Stomach (tissue), 9 donors: ENCODE results near the gene THSD7B. TPM values are rescaled to one million over a fixed set of nuclear protein-coding genes. Genes with fewer than 3 reads are reported as not detected.

Source experiments
- DNase-seq, 2 donors: peaks; one replicate each; pipeline versions ENCODE4 v3.0.0 to v3.0.0-alpha.2; 2013 to 2019
- H3K27ac ChIP-seq, 5 donors: fragments of 200-600 bp in 4 of 5; sonication (generic) in 4 of 5; one replicate each; pipeline ENCODE4 v1.5.1; 2013 to 2019; ENCODE audit warnings: mild to moderate bottlenecking in 1 of 5, moderate library complexity in 1 of 5
- H3K27me3 ChIP-seq, 3 donors: fragments of 200-600 bp; sonication (generic); one replicate each; pipeline ENCODE4 v1.5.1; 2017 to 2019; ENCODE audit warnings: mixed run types in 1 of 3
- H3K36me3 ChIP-seq, 4 donors: fragments of 200-600 bp; sonication (generic); 1 replicate in 3 of 4; 2 replicates in 1 of 4; pipeline ENCODE4 v1.5.1; 2016 to 2019
- H3K4me1 ChIP-seq, 4 donors: fragments of 200-600 bp; sonication (generic); one replicate each; pipeline ENCODE4 v1.5.1; 2016 to 2019
- H3K4me3 ChIP-seq, 4 donors: fragments of 200-600 bp; sonication (generic) in 3 of 4; one replicate each; pipeline ENCODE4 v1.5.1; 2016 to 2019; ENCODE audit warnings: mild to moderate bottlenecking in 1 of 4
- H3K9me3 ChIP-seq, 4 donors: fragments of 200-600 bp; sonication (generic); one replicate each; pipeline ENCODE4 v1.5.1; 2016 to 2019
- CTCF ChIP-seq, 7 experiments: fragments of 450-650 bp in 4 of 7; fragments of 200-600 bp in 3 of 7; sonication (generic) in 3 of 7; IDR thresholded peaks; one replicate each; pipeline ENCODE4 v1.5.1; 2016 to 2019; ENCODE audit warnings: antibody characterized with exemption in 7 of 7, control low read depth in 2 of 7, mild to moderate bottlenecking in 1 of 7
- EP300 ChIP-seq: sonication (generic); formaldehyde crosslinking; IDR thresholded peaks from one replicate; pipeline ENCODE4 v1.6.1; 2017; ENCODE audit warnings: antibody characterized with exemption
- POLR2A ChIP-seq, 4 donors: fragments of 450-650 bp; IDR thresholded peaks; one replicate each; pipeline ENCODE4 v1.6.1; 2016; ENCODE audit warnings: antibody characterized with exemption in 4 of 4, control low read depth in 2 of 4, mild to moderate bottlenecking in 1 of 4, moderate library complexity in 1 of 4
- POLR2AphosphoS5 ChIP-seq, 3 donors: sonication (generic); formaldehyde crosslinking; IDR thresholded peaks; one replicate each; pipeline ENCODE4 v1.6.1; 2016; ENCODE audit warnings: antibody characterized with exemption in 3 of 3
- WGBS, 5 donors: extraction: QIAGEN DNeasy Blood & Tissue Kit in 3 of 5; methylation state at CpG; one replicate each; pipeline versions ENCODE4 v1.1.5 to v1.1.7; 2013 to 2018; 5-methylcytosine and 5-hydroxymethylcytosine counted together
- intact Hi-C: fragments of 100-400 bp; cut with DNase I; formaldehyde crosslinking; loops from one replicate; pipeline ENCODE4 v1.15.1; 2023; ENCODE audit warnings: low total_unique reads
- polyA plus RNA-seq, 3 donors: library from polyadenylated mRNA; stranded (reverse); fragments of 200-250 nt; gene quantifications; one replicate each; pipeline ENCODE4 v1.2.3, GENCODE V29; 2013
- total RNA-seq, 5 donors: library from RNA; depleted of rRNA; stranded (reverse); fragments of >200 nt; gene quantifications; one replicate each; pipeline versions ENCODE4 v1.1.0 to v1.2.3, GENCODE V29; 2014 to 2016
- donor health status: healthy with polysubstance abuse.
- donor health status: Bipolar disorder and iron deficiency.
- donor health status: healthy.

Gene THSD7B
- total and polyA plus RNA-seq, 8 donors: 0.05 to 4.4 TPM; not detected in 6

GRCh38 chr2:137220438-137220993, 455.2 kb downstream of the THSD7B start:
- peak in 1 of 2 donors; percentile 10 for DNase-seq
- intact Hi-C loops: no loop called here
- Histone ChIP-seq H3K9me3 (no peaks in the 10 kb centered on the region), H3K4me1 (no peaks in the 10 kb centered on the region), H3K27me3 (no peaks in the 10 kb centered on the region), H3K36me3 (no peaks in the 10 kb centered on the region), H3K27ac (no peak overlapping the region), H3K4me3 (no peak overlapping the region)
- 36 to 70% (median 52%) methylated on average over 1 of the region's 1 CpG for WGBS, 5 donors
- TF ChIP-seq POLR2AphosphoS5 (IDR thresholded peaks at IDR 0.05) (no peak), CTCF (IDR thresholded peaks at IDR 0.05) (no peak), POLR2A (IDR thresholded peaks at IDR 0.05) (no peak), EP300 (no peak)

GRCh38 chr2:137221797-137222492, 456.6 kb downstream of the THSD7B start:
- Histone ChIP-seq H3K4me3 (no peak overlapping the region), H3K27ac (no peak overlapping the region), H3K9me3 (no peaks in the 10 kb centered on the region), H3K36me3 (no peaks in the 10 kb centered on the region), H3K27me3 (no peaks in the 10 kb centered on the region), H3K4me1 (no peaks in the 10 kb centered on the region)
- intact Hi-C loops: no loop called here
- 67 to 75% (median 71%) methylated on average over 2 of the region's 2 CpGs for WGBS, 5 donors
- TF ChIP-seq POLR2AphosphoS5 (IDR thresholded peaks at IDR 0.05) (no peak), POLR2A (IDR thresholded peaks at IDR 0.05) (no peak), EP300 (no peak), CTCF (IDR thresholded peaks at IDR 0.05) (no peak)
- DNase-seq: no peak

GRCh38 chr2:137223722-137224121, 458.4 kb downstream of the THSD7B start:
- H3K36me3 ChIP-seq: no peaks in the 10 kb centered on the region
- intact Hi-C loops: no loop called here
- no peaks in the 10 kb centered on the region for H3K4me1 ChIP-seq
- H3K27me3 ChIP-seq: no peaks in the 10 kb centered on the region
- DNase-seq: no peak
- no peak for TF ChIP-seq POLR2AphosphoS5 (IDR thresholded peaks at IDR 0.05)
- no peak for TF ChIP-seq POLR2A (IDR thresholded peaks at IDR 0.05)
- no peak for TF ChIP-seq CTCF (IDR thresholded peaks at IDR 0.05)
- TF ChIP-seq EP300: no peak
- WGBS, 5 donors: 66 to 76% (median 74%) methylated on average over 5 of the region's 5 CpGs
- H3K9me3 ChIP-seq: no peaks in the 10 kb centered on the region
- no peak overlapping the region for H3K27ac ChIP-seq
- no peak overlapping the region for H3K4me3 ChIP-seq

- Histone ChIP-seq H3K36me3 (no peaks in the 10 kb centered on the region), H3K9me3 (no peaks in the 10 kb centered on the region), H3K4me1 (no peaks in the 10 kb centered on the region), H3K27ac (no peak overlapping the region), H3K4me3 (no peak overlapping the region), H3K27me3 (no peaks in the 10 kb centered on the region)
- 65 to 78% (median 68%) methylated on average over 4 of the region's 4 CpGs for WGBS, 5 donors
- no peak for TF ChIP-seq EP300
- TF ChIP-seq POLR2AphosphoS5 (IDR thresholded peaks at IDR 0.05): no peak
- no peak for TF ChIP-seq CTCF (IDR thresholded peaks at IDR 0.05)
- no peak for TF ChIP-seq POLR2A (IDR thresholded peaks at IDR 0.05)
- intact Hi-C loops: no loop called here
- DNase-seq: no peak
Measured at GRCh38 chr2:137228566-137228965, 463.2 kb downstream of the THSD7B start.
